ENCODE measurements around the gene PSMG3. TPM values are rescaled to one million over a fixed set of nuclear protein-coding genes. Genes with fewer than 3 reads are reported as not detected.
"Not testable (repeated sequence)": the region's sequence is repeated elsewhere in the genome, so short reads cannot be mapped to it uniquely, and the experiment has no call there.

The PSMG3 gene
- total RNA-seq, 4 donors from 2014 or later, result 38.2 to 73.2 (median 60.7) TPM

GRCh38 chr7:1586827-1587705 is 17.2 kb upstream of the PSMG3 start:
- H3K4me3 ChIP-seq (ENCODE audit: low read depth, poor library complexity, severe bottlenecking), result no peak overlapping the region
- no peak for DNase-seq (ENCODE audit: low spot score in 2 of 2)
- intact Hi-C loops (cut with DNase I; ENCODE audit: low total_unique reads), result loop anchor here (2.0 to 10.0 kb wide), 3 partner anchors 68 to 758 kb away; no protein-coding TSS in a partner anchor
- 71% methylated on average over 23 to 38 of the region's 42 CpGs for WGBS, 2 donors
- no peak for TF ChIP-seq POLR2A (IDR thresholded peaks at IDR 0.05)
- TF ChIP-seq CTCF (IDR thresholded peaks at IDR 0.05), result no peak

GRCh38 chr7:1586126-1586826 is 16.4 kb upstream of the PSMG3 start:
- TF ChIP-seq CTCF (IDR thresholded peaks at IDR 0.05), result no peak
- TF ChIP-seq POLR2A (IDR thresholded peaks at IDR 0.05), result no peak
- intact Hi-C loops (cut with DNase I; ENCODE audit: low total_unique reads), result loop anchor here (2.0 to 10.0 kb wide), 3 partner anchors 69 to 759 kb away; no protein-coding TSS in a partner anchor
- no peak overlapping the region for H3K4me3 ChIP-seq (ENCODE audit: low read depth, poor library complexity, severe bottlenecking)
- DNase-seq (ENCODE audit: low spot score in 2 of 2), result no peak
- WGBS, 2 donors, result 60 to 64% methylated on average over 34 of the region's 34 CpGs

GRCh38 chr7:1585142-1585981 is 15.5 kb upstream of the PSMG3 start:
- TF ChIP-seq POLR2A (IDR thresholded peaks at IDR 0.05) (no peak), CTCF (IDR thresholded peaks at IDR 0.05) (no peak)
- intact Hi-C loops (cut with DNase I; ENCODE audit: low total_unique reads), result loop anchor here (10.0 kb wide), 2 partner anchors 629 to 759 kb away; no protein-coding TSS in a partner anchor
- DNase-seq (ENCODE audit: low spot score in 2 of 2), result no peak
- H3K4me3 ChIP-seq (ENCODE audit: low read depth, poor library complexity, severe bottlenecking), result no peak overlapping the region
- WGBS, 2 donors, result 88 to 92% methylated on average over 30 to 31 of the region's 37 CpGs

- TF ChIP-seq POLR2A (IDR thresholded peaks at IDR 0.05), result no peak
- no peak for TF ChIP-seq CTCF (IDR thresholded peaks at IDR 0.05)
- no peak overlapping the region for H3K4me3 ChIP-seq (ENCODE audit: low read depth, poor library complexity, severe bottlenecking)
- DNase-seq (ENCODE audit: low spot score in 2 of 2), result no peak
- intact Hi-C loops (cut with DNase I; ENCODE audit: low total_unique reads), result loop anchor here (10.0 kb wide), 2 partner anchors 630 to 760 kb away; no protein-coding TSS in a partner anchor
- 90 to 94% methylated on average over 18 of the region's 18 CpGs for WGBS, 2 donors
Measured at GRCh38 chr7:1584700-1585099, 14.9 kb upstream of the PSMG3 start.

- intact Hi-C loops (cut with DNase I; ENCODE audit: low total_unique reads), result loop anchor here (10.0 kb wide), 2 partner anchors 631 to 761 kb away; no protein-coding TSS in a partner anchor
- 82 to 90% methylated on average over 18 to 19 of the region's 19 CpGs for WGBS, 2 donors
- not testable (repeated sequence) for H3K4me3 ChIP-seq (ENCODE audit: low read depth, poor library complexity, severe bottlenecking)
- DNase-seq (ENCODE audit: low spot score in 2 of 2), result peak in 1 of 2 donors; percentile 87
Measured at GRCh38 chr7:1583241-1583930, 13.6 kb upstream of the PSMG3 start.
